CD4-positive, alpha-beta T cell treated with Interleukin-12 subunit alpha and Interleukin-12 subunit beta, for 1 hour (primary cell): Measurements from ENCODE around the gene AAK1.

Experiments
- DNase-seq: peaks from one replicate; pipeline ENCODE4 v3.0.0-alpha.2; 2020

Gene AAK1

GRCh38 chr2:69529480-69529879 is 114.1 kb downstream of the AAK1 start:
- no peak for DNase-seq

DNA sequence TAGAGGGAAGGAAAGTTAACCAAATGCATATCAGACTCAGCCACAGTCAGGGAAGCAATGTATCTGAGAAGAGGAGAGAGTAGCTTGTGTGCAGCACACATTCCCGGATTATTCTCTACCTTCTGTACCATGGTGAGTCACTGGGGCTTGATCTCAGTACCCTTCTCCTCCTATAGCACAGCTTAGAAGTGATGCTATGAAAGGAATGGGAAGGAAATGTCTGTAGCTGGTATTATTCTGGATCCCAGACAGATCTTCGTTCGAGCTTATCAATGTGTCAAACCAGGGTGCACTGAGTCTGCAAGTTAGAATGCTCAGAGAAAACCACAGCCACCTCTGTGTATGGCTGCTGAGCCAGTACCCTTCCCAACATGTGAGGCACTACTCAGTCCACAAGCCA is 118.3 kb downstream of the AAK1 start:
- no peak for DNase-seq

- DNase-seq = no peak
Observed at GRCh38 chr2:69524799-69525198, 118.7 kb downstream of the AAK1 start.

DNA sequence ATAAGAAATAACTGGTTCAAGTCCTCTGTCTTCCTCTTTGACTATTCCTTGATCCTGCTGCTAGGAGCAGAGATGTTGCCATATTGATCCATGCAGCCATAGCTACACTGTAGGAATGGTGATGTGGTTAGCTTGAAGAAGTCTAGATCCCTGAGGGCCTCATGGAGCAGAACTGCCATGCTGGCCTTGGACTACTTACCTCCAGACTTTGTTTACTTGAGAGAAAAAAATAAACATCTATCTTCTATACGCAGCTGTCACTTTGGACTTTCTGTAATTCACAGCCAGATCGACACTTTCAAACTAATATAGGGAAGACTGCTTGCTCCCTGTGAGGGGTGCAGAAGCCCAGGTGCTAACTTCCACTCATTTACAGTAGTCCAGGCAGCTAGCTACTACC is 121.8 kb downstream of the AAK1 start:
- no peak for DNase-seq

- DNase-seq = no peak
Observed at GRCh38 chr2:69518841-69519240, 124.7 kb downstream of the AAK1 start.

DNA sequence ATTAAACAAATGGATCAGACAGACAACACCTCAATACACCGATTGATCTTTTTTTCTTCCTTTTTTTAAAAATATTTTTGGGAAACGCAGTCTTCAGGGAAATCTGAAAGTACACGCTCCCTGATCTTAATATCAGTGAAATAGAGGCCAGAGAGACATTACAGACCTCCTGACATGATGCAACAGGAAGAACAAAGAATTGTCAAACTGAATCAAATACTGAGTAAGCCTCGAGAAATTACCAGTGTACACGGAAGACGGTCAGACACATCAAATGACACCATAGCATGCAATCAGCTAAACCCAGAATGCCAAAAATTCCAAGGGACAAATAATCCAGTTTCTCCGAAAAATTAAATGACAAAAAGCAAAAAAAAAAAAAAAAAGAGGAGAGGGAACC is 126.1 kb downstream of the AAK1 start:
- no peak for DNase-seq

- DNase-seq = no peak
Observed at GRCh38 chr2:69514819-69515218, 128.7 kb downstream of the AAK1 start.

DNA sequence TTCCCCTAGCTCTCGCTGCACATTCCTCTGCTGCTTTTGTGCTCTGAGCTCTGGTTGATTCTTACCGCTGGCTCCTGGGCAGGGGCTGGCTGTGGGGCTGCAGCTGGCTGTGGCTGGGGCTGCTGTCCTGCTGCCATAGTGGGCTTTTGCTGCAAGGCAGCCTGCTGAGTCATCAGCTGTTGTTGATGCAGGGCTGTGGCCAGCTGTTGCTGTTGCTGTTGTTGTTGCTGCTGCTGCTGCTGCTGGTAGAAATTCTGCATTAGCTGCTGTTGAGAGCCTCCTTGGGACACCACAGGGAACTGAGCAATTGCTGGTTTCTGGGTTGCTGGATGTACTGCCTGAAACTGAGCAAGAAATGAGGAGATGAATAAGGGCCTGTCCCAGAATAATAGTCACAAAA is 129.1 kb downstream of the AAK1 start:
- no peak for DNase-seq

GRCh38 chr2:69512446-69512845 is 131.1 kb downstream of the AAK1 start:
- no peak for DNase-seq

GRCh38 chr2:69510204-69510603 is 133.3 kb downstream of the AAK1 start:
- DNase-seq = no peak

DNA sequence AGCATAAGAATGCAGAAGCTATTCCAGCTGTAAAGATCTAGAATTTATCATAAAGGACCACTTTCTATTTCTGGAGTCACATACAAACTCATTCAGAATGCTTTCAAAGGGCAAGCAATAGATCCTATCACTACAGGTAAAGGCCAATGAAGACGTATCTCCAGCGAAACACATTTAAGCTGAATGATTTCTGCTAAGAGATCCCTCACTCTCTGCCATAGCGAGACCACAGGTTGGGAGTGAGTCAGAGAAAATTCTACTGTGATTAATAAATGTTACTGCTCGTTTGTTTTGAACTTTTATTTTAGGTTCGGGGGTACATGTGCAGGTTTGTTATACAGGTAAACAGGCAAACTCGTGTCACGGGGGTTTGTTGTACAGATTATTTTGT is 133.8 kb downstream of the AAK1 start:
- DNase-seq = no peak

DNA sequence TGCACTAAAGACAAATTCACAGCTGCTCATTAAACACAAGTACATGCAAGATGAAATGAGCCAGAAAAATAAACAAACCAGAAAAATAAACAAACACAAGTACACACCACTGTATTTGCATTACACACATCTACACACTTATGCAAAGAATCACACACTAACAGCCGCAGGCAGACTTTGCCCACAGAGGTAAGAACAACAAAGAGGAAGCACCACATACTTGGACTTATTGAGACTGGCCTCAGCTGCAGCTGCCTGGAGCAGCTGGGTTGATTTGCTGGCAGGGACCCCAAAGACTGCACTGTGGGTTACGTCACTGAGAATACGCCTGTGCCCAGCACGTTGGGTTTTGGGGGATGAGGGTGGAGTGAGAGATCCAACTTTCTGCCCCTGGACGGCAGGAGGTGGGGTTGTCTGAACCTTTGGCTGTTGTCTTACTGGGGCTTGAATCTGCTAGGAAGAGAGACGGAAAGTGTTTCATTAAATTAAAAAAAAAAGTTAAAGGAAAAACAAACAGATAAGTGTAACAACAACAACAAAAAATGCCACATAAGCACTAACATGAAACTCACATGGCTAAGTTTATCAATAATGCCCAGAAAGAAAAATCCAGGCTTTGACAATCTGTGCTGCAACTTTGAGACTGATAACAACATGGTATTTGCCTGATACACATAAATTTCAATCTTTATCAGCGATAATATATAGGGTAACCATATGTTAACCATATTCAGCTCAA is 134.4 kb downstream of the AAK1 start:
- no peak for DNase-seq

GRCh38 chr2:69505710-69506109 is 137.8 kb downstream of the AAK1 start:
- no peak for DNase-seq

GRCh38 chr2:69501301-69501700 is 142.2 kb downstream of the AAK1 start:
- DNase-seq = no peak

GRCh38 chr2:69499966-69500365 is 143.6 kb downstream of the AAK1 start:
- DNase-seq = peak; percentile 7

DNA sequence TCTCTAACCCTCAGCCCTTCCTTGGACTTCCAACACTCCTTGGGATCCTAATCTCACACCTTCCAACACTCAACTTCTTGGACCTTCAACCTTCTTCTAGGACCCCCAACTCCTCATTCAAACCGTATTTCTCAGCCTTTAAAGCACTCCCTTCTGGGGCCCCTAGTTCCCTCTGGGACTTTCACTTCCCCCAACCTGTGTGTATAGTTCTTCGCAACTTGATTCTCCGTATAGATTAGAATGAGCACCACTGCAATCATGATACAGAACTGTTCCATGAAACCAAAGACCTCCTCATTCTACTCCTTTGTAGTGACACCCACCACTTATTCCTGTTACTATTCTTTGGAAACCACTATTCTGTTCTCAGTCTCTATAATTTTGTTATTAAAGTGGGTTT is 144.3 kb downstream of the AAK1 start:
- no peak for DNase-seq

- DNase-seq = no peak
Observed at GRCh38 chr2:69495861-69496260, 147.7 kb downstream of the AAK1 start.

DNA sequence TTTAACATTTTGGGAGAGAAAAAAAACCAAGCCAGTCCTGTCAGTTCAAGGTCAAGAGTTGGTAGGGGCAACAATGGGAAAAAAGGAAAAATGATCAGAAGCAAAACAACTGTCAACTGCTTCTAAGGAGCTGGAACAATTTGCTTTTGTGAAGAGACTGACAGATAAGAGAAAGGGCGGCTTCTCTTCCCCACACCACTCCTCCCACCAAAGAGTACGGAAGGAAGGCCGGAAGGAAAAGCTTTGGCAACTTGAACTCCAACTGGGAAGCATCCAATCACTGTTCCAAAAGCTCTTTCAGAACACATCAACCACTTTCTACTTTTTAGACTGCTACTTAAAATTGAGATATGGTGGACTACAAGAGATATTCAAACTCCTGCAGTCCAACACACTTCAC is 148.5 kb downstream of the AAK1 start:
- no peak for DNase-seq

DNA sequence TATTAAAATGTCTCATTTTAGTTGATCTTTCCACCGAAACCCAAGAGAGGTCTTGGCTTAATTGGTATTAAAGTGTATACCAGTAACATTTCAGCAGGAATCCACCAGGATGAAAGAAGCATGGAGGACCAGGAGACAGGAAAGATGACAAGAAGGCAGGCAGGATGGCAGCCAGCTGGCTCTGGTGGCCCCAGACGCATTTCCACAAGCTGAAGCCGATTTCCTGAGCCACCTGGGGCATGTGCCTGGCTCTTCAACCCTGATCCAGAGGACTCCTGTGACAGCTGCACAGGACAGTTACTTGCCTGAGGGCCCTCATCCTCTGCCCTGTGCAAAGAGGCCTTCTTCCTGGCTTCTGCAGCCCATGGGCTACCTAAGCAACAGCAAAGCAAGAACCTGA is 149.4 kb downstream of the AAK1 start:
- DNase-seq = no peak

DNA sequence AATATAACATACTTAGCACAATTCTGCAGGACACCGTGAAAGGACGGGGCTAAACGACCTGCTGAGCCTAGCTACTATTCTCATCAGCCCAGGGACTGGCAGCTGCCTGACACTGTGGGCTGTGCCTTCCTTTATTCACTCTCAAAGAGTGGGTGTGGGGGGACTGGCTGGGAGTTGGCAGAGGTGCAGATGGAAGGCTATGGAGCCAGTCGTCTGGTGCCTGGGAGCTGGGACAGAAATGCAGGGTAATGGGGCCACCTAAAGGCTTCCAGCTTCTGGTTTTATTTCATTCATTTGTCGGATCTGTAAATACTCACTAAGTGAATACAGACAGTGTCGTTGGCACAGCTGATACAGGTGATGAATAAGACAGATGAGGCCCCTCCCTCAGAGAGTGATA is 150.3 kb downstream of the AAK1 start:
- DNase-seq = no peak

- no peak for DNase-seq
Observed at GRCh38 chr2:69491864-69492263, 151.7 kb downstream of the AAK1 start.

DNA sequence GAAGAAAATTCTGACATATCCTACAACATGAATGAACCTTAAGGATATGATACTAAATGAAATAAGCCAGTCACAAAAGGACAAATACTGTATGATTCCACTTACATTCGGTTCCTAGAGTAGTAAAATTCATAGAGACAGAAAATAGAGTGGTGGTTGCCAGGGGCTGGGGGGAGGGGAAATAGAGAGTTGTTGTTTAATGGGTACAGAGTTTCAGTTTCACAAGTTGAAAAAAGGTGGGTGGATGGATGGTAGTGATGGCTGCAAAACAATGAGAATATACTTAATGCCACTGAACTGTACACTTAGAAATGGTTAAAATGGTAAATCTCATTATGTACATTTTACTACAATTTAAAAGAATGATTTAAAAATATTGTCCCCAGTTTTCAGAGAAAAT is 153.1 kb downstream of the AAK1 start:
- peak; percentile 20 for DNase-seq

- DNase-seq = no peak
Observed at GRCh38 chr2:69489793-69490192, 153.7 kb downstream of the AAK1 start.

GRCh38 chr2:69483696-69484095 is 159.8 kb downstream of the AAK1 start:
- no peak for DNase-seq

DNA sequence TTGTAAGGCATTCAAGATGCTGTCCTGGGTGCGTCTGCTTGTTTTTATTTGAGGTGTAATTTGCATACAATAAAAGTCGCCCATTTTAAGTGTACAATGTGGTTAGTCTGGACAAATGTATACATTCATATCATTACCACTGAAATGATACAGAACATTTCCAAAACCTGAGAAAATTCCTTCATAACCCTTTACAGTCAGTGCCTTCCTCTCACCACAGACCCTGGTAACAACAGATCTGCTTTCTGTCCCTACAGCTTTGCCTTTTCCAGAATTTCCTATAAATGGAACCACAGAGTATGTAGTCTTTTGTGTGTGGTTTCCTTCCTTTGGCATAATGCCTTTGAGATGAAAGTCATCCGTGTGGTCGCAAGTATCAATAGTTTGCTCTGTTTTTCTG is 160.5 kb downstream of the AAK1 start:
- no peak for DNase-seq

GRCh38 chr2:69482471-69482870 is 161.1 kb downstream of the AAK1 start:
- DNase-seq = no peak
